Measurements from ENCODE around the gene WFDC1.

- TF ChIP-seq CTCF (IDR thresholded peaks at IDR 0.05), result no peak
- no peak for TF ChIP-seq EZH2 (IDR thresholded peaks at IDR 0.05)
- TF ChIP-seq EZH2phosphoT487 (IDR thresholded peaks at IDR 0.05), result no peak
Measured at GRCh38 chr16:84329843-84330684, 35.4 kb downstream of the WFDC1 start.

Measured in neural progenitor cell (in vitro differentiated cells).